ENCODE data around the gene C6orf141.

GRCh38 chr6:49556429-49556837 lies 6.0 kb downstream of the C6orf141 start:
- TF ChIP-seq CTCF (IDR thresholded peaks at IDR 0.05), result no peak
- no peak for TF ChIP-seq POLR2A (IDR thresholded peaks at IDR 0.05)
